Activated CD4-positive, alpha-beta T cell treated with anti-CD3 and anti-CD28 coated beads, Interleukin-2, amount 10 ng/mL, durations not matched to agents 7 days and 5 days (primary cell): ENCODE data around the gene ABI3BP. TPM values are rescaled to one million over a fixed set of nuclear protein-coding genes. Genes with fewer than 3 reads are reported as not detected.

ENCODE experiments used
- CTCF ChIA-PET: fragments of 350-600 bp; sonication (Branson Sonifier 250); formaldehyde crosslinking; loops from one replicate; lab custom pipeline; 2021; ENCODE audit warnings: antibody characterized with exemption; lab: Charles Lee
- POLR2A ChIA-PET: fragments of 350-600 bp; sonication (Branson Sonifier 250); formaldehyde crosslinking; loops from one replicate; lab custom pipeline; 2021; ENCODE audit warnings: antibody characterized with exemption; lab: Charles Lee
- DNase-seq: peaks from one replicate; pipeline ENCODE4 v3.0.0-alpha.2; 2020
- H3K27ac Mint-ChIP-seq: one replicate; pipeline ENCODE4 v1.8.0; 2021; ENCODE audit warnings: mild to moderate bottlenecking, moderate library complexity, mixed read lengths
- H3K27me3 Mint-ChIP-seq: one replicate; pipeline ENCODE4 v1.8.0; 2021; ENCODE audit warnings: mixed read lengths
- H3K36me3 Mint-ChIP-seq: one replicate; pipeline ENCODE4 v1.8.0; 2021; ENCODE audit warnings: low read depth, mixed read lengths
- H3K4me1 Mint-ChIP-seq: one replicate; pipeline ENCODE4 v1.8.0; 2021; ENCODE audit warnings: mixed read lengths
- H3K4me3 Mint-ChIP-seq: one replicate; pipeline ENCODE4 v1.8.0; 2021; ENCODE audit warnings: mild to moderate bottlenecking, moderate library complexity, mixed read lengths
- H3K9me3 Mint-ChIP-seq: one replicate; pipeline ENCODE4 v1.8.0; 2021; ENCODE audit warnings: mixed read lengths
- total RNA-seq, 2 experiments: library from RNA; stranded (reverse); gene quantifications; one replicate each; pipeline ENCODE4 v1.2.3, GENCODE V29; 2021

Gene ABI3BP
- total RNA-seq, 2 experiments from 2014 or later = not detected

- ChIA-PET POLR2A (no interaction called here), CTCF (no interaction called here)
- H3K27me3 Mint-ChIP-seq = peaks cover 5% of the 10 kb centered on the region
- no peaks in the 10 kb centered on the region for H3K4me1 Mint-ChIP-seq
- no peaks in the 10 kb centered on the region for H3K36me3 Mint-ChIP-seq
- no peak overlapping the region for H3K4me3 Mint-ChIP-seq
- DNase-seq = no peak
- H3K9me3 Mint-ChIP-seq = peaks cover 6% of the 10 kb centered on the region
- H3K27ac Mint-ChIP-seq = no peak overlapping the region
Observed at GRCh38 chr3:100782348-100782747, 210.9 kb downstream of the ABI3BP start.

- Mint-ChIP-seq H3K27me3 (peaks cover 5% of the 10 kb centered on the region), H3K27ac (no peak overlapping the region), H3K4me1 (no peaks in the 10 kb centered on the region), H3K36me3 (no peaks in the 10 kb centered on the region), H3K4me3 (no peak overlapping the region), H3K9me3 (peaks cover 6% of the 10 kb centered on the region)
- DNase-seq = no peak
- POLR2A ChIA-PET = no interaction called here
- CTCF ChIA-PET = no interaction called here
Observed at GRCh38 chr3:100781301-100781700, 211.9 kb downstream of the ABI3BP start.

GRCh38 chr3:100780071-100780622 lies 213.1 kb downstream of the ABI3BP start:
- Mint-ChIP-seq H3K36me3 (no peaks in the 10 kb centered on the region), H3K4me3 (no peak overlapping the region), H3K27ac (no peak overlapping the region), H3K4me1 (no peaks in the 10 kb centered on the region), H3K27me3 (peaks cover 2% of the 10 kb centered on the region), H3K9me3 (peaks cover 3% of the 10 kb centered on the region)
- DNase-seq = no peak
- ChIA-PET POLR2A (no interaction called here), CTCF (no interaction called here)

GRCh38 chr3:100779480-100779879 lies 213.7 kb downstream of the ABI3BP start:
- H3K9me3 Mint-ChIP-seq = peaks cover under 1% of the 10 kb centered on the region
- no peaks in the 10 kb centered on the region for H3K4me1 Mint-ChIP-seq
- no peak for DNase-seq
- no peaks in the 10 kb centered on the region for H3K36me3 Mint-ChIP-seq
- CTCF ChIA-PET = no interaction called here
- no peak overlapping the region for H3K4me3 Mint-ChIP-seq
- POLR2A ChIA-PET = no interaction called here
- H3K27ac Mint-ChIP-seq = no peak overlapping the region
- peaks cover 2% of the 10 kb centered on the region for H3K27me3 Mint-ChIP-seq

DNA sequence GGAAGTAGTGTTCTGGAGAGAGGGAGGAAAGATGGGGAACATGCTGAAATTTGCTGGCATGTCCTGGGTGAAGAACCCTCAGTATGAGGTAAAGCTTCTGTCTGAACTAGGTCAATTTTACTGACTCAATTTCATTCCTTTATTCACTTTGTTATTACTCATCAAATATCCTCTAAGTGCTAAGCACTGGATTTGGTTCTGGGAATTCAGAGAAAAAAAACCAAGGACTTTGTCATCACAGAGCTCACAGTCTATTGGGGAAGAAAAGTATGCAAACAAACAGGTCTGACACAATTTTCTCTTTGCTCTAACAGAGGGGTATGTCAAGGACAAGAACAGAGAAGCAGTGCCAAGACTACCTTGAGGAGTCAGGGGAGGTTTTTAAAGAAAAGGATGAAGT lies 215.9 kb downstream of the ABI3BP start:
- no peaks in the 10 kb centered on the region for H3K4me1 Mint-ChIP-seq
- CTCF ChIA-PET = interaction anchor here (0.6 to 1.5 kb wide), 5 partner anchors 8 to 549 kb away, joined by 3 to 4 read pairs (median 3); no protein-coding TSS in a partner anchor
- POLR2A ChIA-PET = no interaction called here

DNA sequence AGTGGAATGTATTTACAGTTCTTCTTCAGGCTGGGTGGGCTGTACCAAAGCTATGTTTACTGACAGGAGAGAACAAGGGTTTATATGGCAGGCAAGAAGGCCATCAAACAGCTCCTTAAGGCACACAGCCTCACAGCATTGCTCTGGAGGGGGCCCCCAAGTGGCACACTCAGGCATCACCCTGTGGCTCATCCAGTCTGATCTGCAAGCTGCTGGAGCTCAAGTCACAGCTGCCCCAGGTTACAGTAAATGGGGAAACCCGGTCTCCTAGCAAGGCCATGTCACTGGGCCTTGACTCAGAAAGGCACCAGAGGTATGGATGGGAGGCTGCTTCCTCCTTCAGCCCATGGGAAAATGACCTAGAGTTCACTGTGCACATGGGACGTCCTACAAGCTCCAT lies 216.5 kb downstream of the ABI3BP start:
- Mint-ChIP-seq H3K9me3 (no peaks in the 10 kb centered on the region), H3K36me3 (no peaks in the 10 kb centered on the region), H3K4me3 (no peak overlapping the region), H3K27ac (no peak overlapping the region), H3K4me1 (no peaks in the 10 kb centered on the region), H3K27me3 (no peaks in the 10 kb centered on the region)
- ChIA-PET CTCF (interaction anchor here (0.6 to 1.5 kb wide), 4 partner anchors 9 to 550 kb away, joined by 3 to 4 read pairs (median 4); no protein-coding TSS in a partner anchor), POLR2A (no interaction called here)
- no peak for DNase-seq

More for the DNA sequence above, 215.9 kb downstream of the ABI3BP start:
- H3K27me3 Mint-ChIP-seq = no peaks in the 10 kb centered on the region
- H3K27ac Mint-ChIP-seq = no peak overlapping the region
- DNase-seq = no peak
- no peaks in the 10 kb centered on the region for H3K9me3 Mint-ChIP-seq
- no peak overlapping the region for H3K4me3 Mint-ChIP-seq
- H3K36me3 Mint-ChIP-seq = no peaks in the 10 kb centered on the region

DNA sequence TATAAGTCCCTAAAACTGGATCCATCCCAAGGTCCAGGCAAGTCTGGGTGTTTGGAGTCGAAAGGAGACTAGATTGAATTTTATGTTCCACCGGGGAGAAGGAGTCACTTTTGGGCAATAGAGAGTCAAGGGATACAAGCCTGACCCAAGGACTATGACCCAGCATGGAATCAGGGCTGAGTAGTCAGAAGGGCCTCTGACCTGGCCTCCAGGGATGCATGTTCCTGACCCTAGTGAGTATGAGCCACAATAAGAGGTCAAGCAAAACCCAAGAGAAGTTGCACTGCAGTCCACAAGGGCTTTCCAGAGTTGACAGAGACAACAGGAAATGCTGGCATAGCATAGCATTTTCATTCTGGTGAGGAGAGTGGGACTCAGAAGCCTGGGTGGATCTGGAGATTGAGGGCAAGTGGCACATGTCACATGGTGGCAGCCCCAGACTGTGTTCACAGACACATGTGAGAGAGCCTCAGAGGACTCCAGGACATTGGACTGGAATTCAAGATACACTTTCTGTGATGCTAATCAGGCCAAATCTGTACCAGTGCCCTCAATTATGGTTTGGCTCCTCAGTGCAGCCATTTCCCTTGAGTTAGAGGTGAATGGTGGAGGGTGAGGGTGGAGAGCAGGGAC lies 217.0 kb downstream of the ABI3BP start:
- Mint-ChIP-seq H3K36me3 (no peaks in the 10 kb centered on the region), H3K4me1 (no peaks in the 10 kb centered on the region), H3K27ac (no peak overlapping the region), H3K9me3 (no peaks in the 10 kb centered on the region), H3K27me3 (no peaks in the 10 kb centered on the region), H3K4me3 (no peak overlapping the region)
- ChIA-PET CTCF (interaction anchor here (0.8 to 1.3 kb wide), 2 partner anchors 10 to 353 kb away, joined by 3 to 4 read pairs; no protein-coding TSS in a partner anchor), POLR2A (no interaction called here)
- DNase-seq = no peak

DNA sequence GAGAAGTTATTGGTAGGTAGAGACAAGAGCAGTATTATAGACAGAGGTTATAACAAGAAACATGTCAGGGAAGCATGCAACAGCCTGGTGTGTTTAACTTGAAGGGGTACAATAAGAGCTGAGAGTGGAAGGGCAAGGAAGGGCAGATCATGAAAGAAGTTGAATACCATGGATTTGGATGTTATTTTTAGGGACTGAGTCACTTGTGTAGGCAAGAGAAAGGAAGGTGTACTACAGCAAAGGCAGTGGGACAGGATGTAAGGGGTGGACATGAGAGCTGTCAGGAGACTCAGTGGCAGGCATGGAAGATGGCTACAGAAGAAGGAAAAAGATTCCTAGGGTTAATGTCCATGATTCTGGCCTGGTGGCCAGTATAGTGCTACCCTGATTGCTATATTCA lies 217.6 kb downstream of the ABI3BP start:
- Mint-ChIP-seq H3K27me3 (no peaks in the 10 kb centered on the region), H3K4me1 (no peaks in the 10 kb centered on the region), H3K27ac (no peak overlapping the region), H3K4me3 (no peak overlapping the region), H3K9me3 (no peaks in the 10 kb centered on the region), H3K36me3 (no peaks in the 10 kb centered on the region)
- ChIA-PET CTCF (no interaction called here), POLR2A (no interaction called here)
- DNase-seq = no peak

DNA sequence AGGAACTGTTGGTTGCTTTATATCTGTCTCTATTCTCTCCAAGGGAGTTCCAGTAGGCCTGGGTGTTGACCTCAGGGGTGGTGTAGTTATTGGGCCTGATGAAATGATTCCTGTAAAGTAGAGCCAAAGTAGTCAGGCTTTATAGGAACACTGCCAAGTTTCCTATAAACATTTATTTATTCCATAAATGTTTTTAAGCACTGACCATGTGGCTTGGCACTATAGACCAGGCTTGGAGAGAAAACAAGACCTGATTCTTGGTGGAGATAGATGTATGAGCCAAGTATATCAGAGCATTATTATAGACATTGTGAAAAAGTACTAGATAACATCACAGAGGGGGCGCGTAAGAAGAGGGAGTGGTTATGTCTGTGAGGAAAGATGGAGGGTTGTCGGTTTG lies 218.0 kb downstream of the ABI3BP start:
- no peak overlapping the region for H3K27ac Mint-ChIP-seq
- no peak for DNase-seq
- no peaks in the 10 kb centered on the region for H3K27me3 Mint-ChIP-seq
- CTCF ChIA-PET = no interaction called here
- POLR2A ChIA-PET = no interaction called here
- no peaks in the 10 kb centered on the region for H3K36me3 Mint-ChIP-seq
- H3K9me3 Mint-ChIP-seq = no peaks in the 10 kb centered on the region
- H3K4me1 Mint-ChIP-seq = no peaks in the 10 kb centered on the region
- H3K4me3 Mint-ChIP-seq = no peak overlapping the region

DNA sequence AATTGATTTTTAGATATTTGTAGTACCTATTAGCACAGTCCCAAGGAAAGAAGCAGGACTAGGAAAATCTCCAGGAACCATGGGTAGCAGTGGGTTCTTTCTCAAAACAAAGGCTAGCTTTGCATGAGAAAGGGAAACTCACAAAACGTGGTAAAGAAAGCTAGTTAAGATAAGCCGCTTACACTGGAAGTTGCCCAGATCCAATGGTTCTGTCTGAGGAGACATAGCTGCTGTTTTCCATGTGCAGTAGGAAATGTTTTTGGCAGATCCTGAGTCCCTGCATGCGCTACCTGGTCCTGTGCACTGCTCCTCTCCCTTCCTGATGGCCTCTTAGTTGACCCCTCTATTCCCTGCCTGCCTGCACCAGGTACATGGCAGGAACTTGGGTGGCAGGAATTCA lies 223.5 kb downstream of the ABI3BP start:
- no peak for DNase-seq
- H3K4me1 Mint-ChIP-seq = peaks cover 10% of the 10 kb centered on the region
- CTCF ChIA-PET = no interaction called here
- no peaks in the 10 kb centered on the region for H3K36me3 Mint-ChIP-seq
- H3K27ac Mint-ChIP-seq = no peak overlapping the region
- POLR2A ChIA-PET = no interaction called here
- no peak overlapping the region for H3K4me3 Mint-ChIP-seq
- no peaks in the 10 kb centered on the region for H3K27me3 Mint-ChIP-seq
- no peaks in the 10 kb centered on the region for H3K9me3 Mint-ChIP-seq

- Mint-ChIP-seq H3K27me3 (no peaks in the 10 kb centered on the region), H3K9me3 (no peaks in the 10 kb centered on the region), H3K36me3 (no peaks in the 10 kb centered on the region), H3K27ac (no peak overlapping the region), H3K4me3 (no peak overlapping the region), H3K4me1 (peaks cover 10% of the 10 kb centered on the region)
- peak; percentile 24 for DNase-seq
- ChIA-PET POLR2A (no interaction called here), CTCF (interaction anchor here (0.8 to 1.3 kb wide), 3 partner anchors 23 to 743 kb away, joined by 3 read pairs; no protein-coding TSS in a partner anchor)
Observed at GRCh38 chr3:100766069-100766468, 227.2 kb downstream of the ABI3BP start.

- DNase-seq = no peak
- Mint-ChIP-seq H3K4me1 (peaks cover 10% of the 10 kb centered on the region), H3K9me3 (no peaks in the 10 kb centered on the region), H3K4me3 (no peak overlapping the region), H3K27ac (no peak overlapping the region), H3K36me3 (no peaks in the 10 kb centered on the region), H3K27me3 (no peaks in the 10 kb centered on the region)
- CTCF ChIA-PET = interaction anchor here (1.3 kb wide), 1 partner anchor 22 kb away, joined by 3 read pairs; no protein-coding TSS in a partner anchor
- POLR2A ChIA-PET = no interaction called here
Observed at GRCh38 chr3:100765437-100765975, 227.7 kb downstream of the ABI3BP start.

GRCh38 chr3:100761951-100762350 lies 231.3 kb downstream of the ABI3BP start:
- CTCF ChIA-PET = interaction anchor here (1.6 kb wide), 2 partner anchors 9 to 16 kb away, joined by 3 to 6 read pairs; no protein-coding TSS in a partner anchor
- no peaks in the 10 kb centered on the region for H3K9me3 Mint-ChIP-seq
- H3K4me3 Mint-ChIP-seq = no peak overlapping the region
- peaks cover 3% of the 10 kb centered on the region for H3K36me3 Mint-ChIP-seq
- no peak overlapping the region for H3K27ac Mint-ChIP-seq
- peaks cover 14% of the 10 kb centered on the region for H3K4me1 Mint-ChIP-seq
- POLR2A ChIA-PET = no interaction called here
- no peak for DNase-seq
- H3K27me3 Mint-ChIP-seq = no peaks in the 10 kb centered on the region
